GM12891 (cell line): ENCODE data around the gene PHF19.
A peak's percentile ranks its signal among the peaks of the same experiment; 100 is the strongest.

Experiments used
- DNase-seq: peaks from one replicate; pipeline ENCODE4 v3.0.0; 2011; ENCODE audit warnings: low spot score; ENCODE audit not compliant: insufficient read length
- FAIRE-seq: peaks from 2 replicates; lab custom pipeline; 2011; peaks lifted over from hg19 to GRCh38; lab: Jason Lieb, UNC
- PAX5 ChIP-seq: IDR thresholded peaks from 2 replicates; pipeline ENCODE4 v1.6.1; 2011; ENCODE audit warnings: low read length, moderate library complexity, mild to moderate bottlenecking; ENCODE audit not compliant: insufficient read depth, severe bottlenecking
- POLR2A ChIP-seq: IDR thresholded peaks from 2 replicates; pipeline ENCODE4 v1.6.1; 2011; ENCODE audit warnings: low read depth, low read length, control low read depth
- POLR2AphosphoS5 ChIP-seq: IDR thresholded peaks from 2 replicates; pipeline ENCODE4 v1.6.1; 2011; ENCODE audit warnings: low read depth, low read length, control low read depth
- POU2F2 ChIP-seq: IDR thresholded peaks from 2 replicates; pipeline ENCODE4 v1.6.1; 2011; ENCODE audit warnings: low read depth, mild to moderate bottlenecking, control low read depth, low read length, moderate library complexity
- SPI1 ChIP-seq: IDR thresholded peaks from 2 replicates; pipeline ENCODE4 v1.6.1; 2011; ENCODE audit warnings: low read depth, low read length, control low read depth
- TAF1 ChIP-seq: IDR thresholded peaks from 2 replicates; pipeline ENCODE4 v1.6.1; 2011; ENCODE audit warnings: low read depth, low read length, control low read depth

The PHF19 gene

DNA sequence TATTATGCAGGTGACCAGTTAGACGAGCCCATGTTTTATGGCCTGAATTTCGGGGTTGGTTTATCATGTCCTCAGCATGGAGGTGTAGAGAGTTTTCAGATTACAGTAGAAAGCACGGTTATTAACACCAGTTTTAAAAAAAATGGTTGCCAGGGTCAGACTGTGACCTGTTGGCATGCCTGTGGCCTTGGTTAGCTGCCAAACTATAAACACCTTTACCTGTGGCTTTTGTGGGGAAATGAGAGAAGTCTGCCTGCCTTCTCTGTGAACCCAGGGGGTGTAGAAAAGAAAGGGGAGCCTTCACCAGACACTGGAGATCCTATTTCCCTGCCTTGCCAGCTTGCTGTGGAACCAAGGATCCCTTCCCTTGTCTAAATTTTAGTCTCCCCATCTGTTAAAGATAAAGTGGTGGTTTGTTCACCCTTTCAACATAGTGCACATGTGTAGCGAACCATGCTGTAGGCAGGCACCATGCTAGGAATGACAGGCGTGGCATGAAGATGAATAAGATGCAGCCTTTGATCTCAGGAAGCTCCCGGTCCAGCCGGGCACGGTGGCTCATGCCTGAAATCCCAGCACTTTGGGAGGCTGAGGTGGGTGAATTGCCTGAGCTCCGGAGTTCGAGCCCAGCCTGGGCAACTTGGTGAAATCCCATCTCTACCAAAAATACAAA is 6.1 kb upstream of the PHF19 start:
- FAIRE-seq = no peak

DNA sequence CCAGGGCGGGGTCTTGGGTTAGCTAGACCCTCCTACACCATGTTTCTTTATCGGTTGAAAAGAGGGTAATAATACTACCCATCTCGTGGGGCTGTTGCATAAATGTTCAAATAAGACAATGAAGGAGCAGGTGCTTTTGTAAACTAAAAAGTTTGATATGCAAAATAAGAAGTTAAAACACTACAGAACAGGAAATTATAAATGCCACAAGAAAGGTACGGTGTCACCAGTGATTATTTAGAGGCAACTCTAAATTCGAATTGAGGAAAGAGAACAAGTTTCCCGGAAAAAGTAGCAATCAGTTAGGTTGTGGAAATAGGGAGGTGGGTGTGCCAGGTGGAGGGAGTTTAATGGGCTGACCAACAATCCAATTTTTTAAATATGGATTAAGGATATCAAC is 2.5 kb upstream of the PHF19 start:
- no peak for DNase-seq
- TF ChIP-seq SPI1 (no peak), TAF1 (no peak), POLR2AphosphoS5 (no peak), POLR2A (no peak), POU2F2 (no peak), PAX5 (no peak)
- FAIRE-seq = no peak

More for the DNA sequence above, 6.1 kb upstream of the PHF19 start:
- TF ChIP-seq PAX5 (no peak), POLR2A (no peak), TAF1 (no peak), SPI1 (no peak), POLR2AphosphoS5 (no peak), POU2F2 (no peak)
- DNase-seq = no peak

DNA sequence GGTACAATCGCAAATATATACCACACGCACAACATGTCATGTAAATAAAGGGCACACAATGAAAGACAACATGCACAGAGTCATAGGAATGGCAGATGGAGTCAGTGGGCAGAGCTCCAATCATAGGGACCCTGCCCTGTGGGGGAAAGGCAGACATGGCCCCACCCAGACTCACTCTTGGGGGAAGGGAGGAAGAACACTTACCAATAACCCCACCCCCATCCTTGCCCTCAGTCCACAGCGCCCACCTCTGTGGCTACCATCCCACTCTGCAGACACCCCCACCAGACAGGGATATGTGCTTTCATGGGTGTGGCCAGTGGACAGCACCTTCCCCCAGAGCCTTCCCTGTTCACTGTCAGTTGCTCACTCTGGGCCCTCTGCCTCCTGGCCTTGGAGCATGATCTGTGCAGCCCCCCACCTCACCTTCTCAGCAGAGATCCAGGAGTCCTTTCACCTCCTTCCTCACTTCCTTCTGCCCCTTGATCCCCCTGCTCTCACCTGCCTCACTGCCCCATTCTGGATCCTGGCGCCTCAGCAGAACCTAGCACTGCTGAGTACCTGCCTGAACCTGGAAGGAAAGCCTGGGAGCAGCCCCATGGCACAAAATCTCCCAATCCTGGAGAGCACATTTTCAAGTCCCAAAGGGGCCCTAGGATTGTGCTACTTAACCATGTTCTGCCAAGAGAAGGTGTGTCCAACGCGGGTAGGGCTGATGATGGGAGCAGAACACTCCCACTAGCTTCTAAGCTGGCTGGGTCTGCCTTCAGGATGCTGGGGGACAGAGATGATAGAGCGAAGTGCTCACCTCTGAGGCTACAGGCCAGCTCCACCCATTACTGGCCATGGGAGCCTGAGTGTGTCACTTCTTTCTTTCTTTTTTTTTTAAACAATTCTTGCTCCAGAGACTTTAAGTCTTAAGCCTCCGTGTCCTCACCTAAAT is 1.5 kb upstream of the PHF19 start:
- DNase-seq = no peak
- TF ChIP-seq POU2F2 = 0 out of 2 replicates have a peak, but pooled peaks have one; percentile 53
- no peak for TF ChIP-seq PAX5
- no peak for TF ChIP-seq SPI1
- TF ChIP-seq POLR2A = peak; percentile 52; the same call in 1 of the 2 replicates
- TF ChIP-seq TAF1 = no peak
- TF ChIP-seq POLR2AphosphoS5 = no peak
- peak; percentile 33 for FAIRE-seq

DNA sequence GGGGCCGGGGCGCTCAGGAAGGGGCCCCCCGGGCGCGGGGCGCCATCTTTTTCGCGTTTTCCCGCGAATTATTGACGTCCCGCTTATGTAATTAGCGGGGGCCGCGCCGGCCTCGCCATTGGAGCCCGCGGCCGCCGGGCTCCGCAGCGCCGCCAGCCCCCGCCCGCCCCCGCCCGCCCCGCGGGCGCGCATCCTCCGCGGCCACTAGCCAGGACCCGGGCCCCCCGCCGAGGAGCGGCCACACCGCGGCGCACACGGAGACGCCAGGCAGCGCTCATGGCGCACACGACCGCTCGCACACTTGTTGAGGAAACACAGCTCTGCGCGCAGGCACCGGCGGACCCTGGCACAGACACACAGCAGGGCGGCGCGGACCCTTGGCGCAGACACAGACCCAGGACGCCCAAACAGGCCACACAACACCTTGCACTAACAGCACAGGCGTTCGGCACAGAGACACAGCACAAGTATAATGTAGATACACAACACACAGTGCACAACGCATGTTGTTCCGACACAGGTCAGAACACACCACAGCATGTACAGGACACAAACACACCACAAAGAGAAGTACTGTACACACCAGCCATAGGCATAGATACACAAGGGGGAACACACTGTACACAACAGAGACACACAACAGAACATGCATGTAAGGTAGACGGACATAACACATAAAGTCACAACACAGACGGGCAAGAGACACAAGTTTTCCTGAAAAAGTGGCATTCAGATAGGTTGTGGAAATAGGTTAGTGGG is 467 bp upstream of the PHF19 start:
- FAIRE-seq (peak; percentile 91), DNase-seq (peak; percentile 72)
- TF ChIP-seq TAF1 (peak; percentile 60; the same call in 1 of the 2 replicates), POLR2AphosphoS5 (peak; percentile 41), POU2F2 (peak; percentile 51; the same call in 1 of the 2 replicates), POLR2A (peak; percentile 62; the same call in 1 of the 2 replicates), PAX5 (no peak), SPI1 (no peak)

DNA sequence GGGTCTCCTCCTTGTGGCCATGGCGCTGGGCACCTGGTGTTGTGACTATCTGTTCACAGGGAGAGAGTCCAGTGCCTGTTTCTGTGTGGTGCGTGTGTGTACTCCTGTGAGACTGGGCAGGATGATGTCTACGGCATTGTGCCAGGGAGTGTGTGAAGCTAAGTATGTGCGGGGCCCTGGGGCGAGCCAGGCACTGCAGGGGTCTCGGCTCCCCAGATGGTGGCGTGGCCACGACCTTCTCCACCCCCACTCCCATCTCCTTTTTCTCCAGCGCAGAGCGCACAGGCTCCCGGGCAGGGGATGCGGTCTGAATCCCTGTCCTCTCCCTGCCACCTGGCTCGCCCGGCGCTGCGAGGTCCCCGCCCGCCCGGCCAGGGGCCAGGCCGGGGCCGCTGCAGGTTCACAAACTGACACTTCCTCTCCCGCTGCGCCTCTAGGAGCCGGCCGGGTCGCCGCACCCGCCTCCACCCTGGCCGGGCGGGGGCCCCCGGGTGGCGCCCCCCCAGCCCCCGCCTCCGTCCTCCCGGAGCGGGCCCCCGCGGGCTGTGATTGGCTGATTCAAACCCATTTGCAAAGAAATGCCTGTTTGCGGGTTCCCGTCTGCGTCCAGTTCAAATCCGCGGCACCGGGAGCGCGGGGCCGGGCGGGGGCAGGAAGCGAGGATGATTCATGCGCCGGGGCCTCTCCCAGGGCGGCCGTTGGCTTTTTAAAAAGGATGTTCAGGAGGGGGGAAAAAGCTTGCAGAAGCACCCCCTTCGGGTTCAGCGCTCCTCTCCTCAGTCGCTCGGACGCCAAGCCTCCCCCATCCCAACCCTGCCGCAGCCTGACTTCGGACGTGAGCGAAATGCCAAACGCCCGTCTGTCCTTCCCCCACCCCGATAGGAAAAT is 790 bp downstream of the PHF19 start:
- TF ChIP-seq POU2F2 (no peak), TAF1 (no peak), PAX5 (no peak), SPI1 (peak; percentile 72), POLR2AphosphoS5 (peak; percentile 20; the same call in 1 of the 2 replicates), POLR2A (no peak; the same call in none of the 2 replicates)
- DNase-seq = peak; percentile 89
- FAIRE-seq = peak; percentile 54

DNA sequence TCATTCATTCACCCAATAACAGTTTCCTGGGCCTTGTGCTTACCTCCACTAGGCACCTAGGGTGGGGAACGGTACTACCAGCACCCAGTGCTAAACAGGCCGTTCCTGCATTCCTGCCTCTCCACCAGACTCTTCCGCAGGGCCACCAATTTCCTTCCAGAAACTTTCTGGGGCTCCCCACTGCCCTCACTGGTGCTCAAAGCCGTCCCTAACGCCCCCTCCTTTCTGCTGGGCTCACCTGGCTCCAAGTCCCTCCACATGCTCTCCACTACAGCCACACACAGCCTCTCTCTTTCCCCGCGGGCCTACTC is 1.4 kb downstream of the PHF19 start:
- FAIRE-seq (no peak), DNase-seq (no peak)
- TF ChIP-seq POLR2A (0 out of 2 replicates have a peak, but pooled peaks have one; percentile 42), POLR2AphosphoS5 (no peak), POU2F2 (no peak), TAF1 (no peak)

DNA sequence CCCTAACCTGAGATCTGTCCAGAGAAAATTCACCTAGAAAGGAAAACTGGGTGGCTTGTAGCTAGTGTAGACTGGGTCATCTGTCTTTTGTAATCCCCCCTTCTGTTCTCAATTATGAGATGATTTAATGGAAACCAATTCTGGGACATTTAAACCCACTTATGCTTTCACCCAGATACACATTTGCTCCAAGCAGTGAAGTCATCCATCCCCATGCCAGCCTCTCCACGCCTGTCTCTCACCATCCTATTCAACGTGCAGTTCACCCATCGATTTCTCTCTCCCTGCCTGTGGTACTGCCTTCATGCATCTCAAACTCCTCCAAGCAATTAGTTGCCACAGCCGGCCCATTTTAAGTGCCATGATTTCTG is 1.8 kb downstream of the PHF19 start:
- TF ChIP-seq POLR2AphosphoS5 = no peak
- no peak for FAIRE-seq
- DNase-seq = no peak
